ENCODE results near the gene NXT2.

DNA sequence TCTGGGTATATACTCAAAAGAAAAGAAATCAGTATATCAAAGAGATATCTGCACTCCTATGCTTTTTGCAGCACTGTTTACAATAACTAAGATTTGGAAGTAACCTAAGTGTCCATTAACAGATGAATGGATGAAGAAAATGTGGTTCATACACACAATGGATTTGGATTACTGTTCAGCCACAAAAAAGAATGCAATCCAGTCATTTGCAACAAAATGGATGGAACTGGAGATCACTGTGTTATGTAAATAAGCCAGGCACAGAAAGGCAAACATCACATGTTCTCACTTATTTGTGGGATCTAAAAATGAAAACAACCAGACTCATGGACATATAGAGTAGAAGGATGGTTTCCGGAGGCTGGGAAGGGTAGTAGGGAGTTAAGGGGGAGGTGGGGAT is 17.6 kb upstream of the NXT2 start:
- no peak for TF ChIP-seq EZH2 (IDR thresholded peaks at IDR 0.05; ENCODE audit: borderline replicate concordance, low read length)
- TF ChIP-seq, protein P1, sequence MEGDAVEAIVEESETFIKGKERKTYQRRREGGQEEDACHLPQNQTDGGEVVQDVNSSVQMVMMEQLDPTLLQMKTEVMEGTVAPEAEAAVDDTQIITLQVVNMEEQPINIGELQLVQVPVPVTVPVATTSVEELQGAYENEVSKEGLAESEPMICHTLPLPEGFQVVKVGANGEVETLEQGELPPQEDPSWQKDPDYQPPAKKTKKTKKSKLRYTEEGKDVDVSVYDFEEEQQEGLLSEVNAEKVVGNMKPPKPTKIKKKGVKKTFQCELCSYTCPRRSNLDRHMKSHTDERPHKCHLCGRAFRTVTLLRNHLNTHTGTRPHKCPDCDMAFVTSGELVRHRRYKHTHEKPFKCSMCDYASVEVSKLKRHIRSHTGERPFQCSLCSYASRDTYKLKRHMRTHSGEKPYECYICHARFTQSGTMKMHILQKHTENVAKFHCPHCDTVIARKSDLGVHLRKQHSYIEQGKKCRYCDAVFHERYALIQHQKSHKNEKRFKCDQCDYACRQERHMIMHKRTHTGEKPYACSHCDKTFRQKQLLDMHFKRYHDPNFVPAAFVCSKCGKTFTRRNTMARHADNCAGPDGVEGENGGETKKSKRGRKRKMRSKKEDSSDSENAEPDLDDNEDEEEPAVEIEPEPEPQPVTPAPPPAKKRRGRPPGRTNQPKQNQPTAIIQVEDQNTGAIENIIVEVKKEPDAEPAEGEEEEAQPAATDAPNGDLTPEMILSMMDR (conservative IDR thresholded peaks at IDR 0.05 in 1 of 2, IDR thresholded peaks at IDR 0.05 in 1 of 2; ENCODE audit: extremely low read depth in 1 of 2, insufficient read depth in 1 of 2, low read depth in 1 of 2, low read length in 2 of 2): no peak
